Measurements from ENCODE around the gene IQCM.

The IQCM gene

DNA sequence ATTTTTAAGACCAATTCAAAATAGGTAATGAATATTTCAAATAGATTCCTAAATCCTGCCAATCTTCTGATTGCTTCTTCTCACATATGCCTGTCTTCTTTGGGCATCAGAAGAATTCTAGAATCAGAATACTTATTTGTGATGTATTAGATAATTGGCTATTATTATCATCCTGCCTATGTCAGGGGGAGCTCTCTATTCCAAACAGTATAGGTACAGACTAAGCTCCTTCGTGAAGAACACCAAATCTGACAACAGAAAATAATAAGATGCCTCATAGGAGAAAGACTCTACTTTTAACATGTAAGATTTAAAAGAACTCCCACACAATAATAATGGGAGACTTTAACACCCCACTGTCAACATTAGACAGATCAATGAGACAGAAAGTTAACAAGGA is at the start of gene IQCM:
Gene IQCM, minus strand, starts transcription at position 101 of the 400 bp plus-strand sequence. CDS start 73,152 bp downstream, outside the sequence.
- DNase-seq (ENCODE audit: low read depth): no peak

GRCh38 chr4:149857446-149857845 is 41.8 kb upstream of the IQCM start:
- DNase-seq (ENCODE audit: low read depth): no peak

DNA sequence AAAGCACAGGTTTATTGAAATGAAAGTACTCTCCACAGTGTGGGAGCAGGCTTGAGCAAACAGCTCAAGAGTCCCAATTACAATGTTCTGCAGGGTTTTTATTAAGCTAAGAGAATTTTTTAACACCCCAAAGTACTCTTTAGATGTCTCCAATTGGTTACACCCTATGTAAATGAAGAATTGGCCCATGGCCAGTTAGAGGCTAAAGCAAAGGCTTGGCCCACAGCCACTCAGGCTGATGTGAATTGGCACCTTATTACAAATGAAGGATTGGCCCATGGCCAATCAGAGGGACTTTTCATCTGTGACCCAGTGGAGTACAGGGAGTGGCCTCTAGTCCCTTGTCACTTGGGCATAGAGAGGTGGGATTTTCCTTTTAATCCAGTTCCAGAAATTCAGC is 30.1 kb upstream of the IQCM start:
- DNase-seq (ENCODE audit: low read depth): no peak

GRCh38 chr4:149841686-149842085 is 26.0 kb upstream of the IQCM start:
- no peak for DNase-seq (ENCODE audit: low read depth)

DNA sequence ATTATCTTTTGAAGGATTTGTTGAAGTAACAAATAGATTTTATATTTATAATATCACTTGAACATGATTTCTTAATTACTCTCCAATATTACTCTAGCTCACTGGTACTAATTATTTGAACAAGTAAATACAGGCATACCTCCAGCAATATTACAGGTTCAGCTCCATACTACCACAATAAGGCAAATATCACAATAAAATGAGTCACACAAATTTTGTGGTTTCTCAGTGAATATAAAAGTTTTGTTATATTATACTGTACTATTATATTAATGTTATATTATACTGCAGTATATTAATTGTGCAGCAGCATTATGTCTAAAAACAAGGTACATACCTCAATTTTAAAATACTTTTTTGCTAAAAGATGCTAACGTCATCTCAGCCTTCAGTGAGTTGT is 22.4 kb upstream of the IQCM start:
- no peak for DNase-seq (ENCODE audit: low read depth)

- DNase-seq (ENCODE audit: low read depth): peak; percentile 19
Observed at GRCh38 chr4:149836546-149836945, 20.9 kb upstream of the IQCM start.

DNA sequence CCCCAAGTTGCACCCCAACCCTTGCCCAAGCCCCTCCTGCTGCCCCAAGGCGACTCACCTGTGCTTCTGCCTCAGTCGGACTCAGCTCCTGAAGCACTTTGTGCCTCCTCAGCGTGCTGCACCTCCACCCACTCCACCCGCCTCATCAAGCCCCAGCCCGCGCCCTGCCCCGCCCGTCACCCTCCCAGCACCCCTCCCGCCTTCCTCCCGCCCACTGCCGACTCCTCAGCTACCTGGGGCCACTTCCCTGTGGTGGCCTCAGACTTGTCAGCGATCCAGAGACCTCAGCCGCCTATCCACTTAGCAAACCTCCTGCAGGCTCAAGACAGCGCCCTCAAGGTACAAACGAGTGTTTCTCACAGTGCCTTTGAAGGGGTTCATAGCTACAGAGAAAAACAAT is 19.6 kb upstream of the IQCM start:
- DNase-seq (ENCODE audit: low read depth): no peak

DNA sequence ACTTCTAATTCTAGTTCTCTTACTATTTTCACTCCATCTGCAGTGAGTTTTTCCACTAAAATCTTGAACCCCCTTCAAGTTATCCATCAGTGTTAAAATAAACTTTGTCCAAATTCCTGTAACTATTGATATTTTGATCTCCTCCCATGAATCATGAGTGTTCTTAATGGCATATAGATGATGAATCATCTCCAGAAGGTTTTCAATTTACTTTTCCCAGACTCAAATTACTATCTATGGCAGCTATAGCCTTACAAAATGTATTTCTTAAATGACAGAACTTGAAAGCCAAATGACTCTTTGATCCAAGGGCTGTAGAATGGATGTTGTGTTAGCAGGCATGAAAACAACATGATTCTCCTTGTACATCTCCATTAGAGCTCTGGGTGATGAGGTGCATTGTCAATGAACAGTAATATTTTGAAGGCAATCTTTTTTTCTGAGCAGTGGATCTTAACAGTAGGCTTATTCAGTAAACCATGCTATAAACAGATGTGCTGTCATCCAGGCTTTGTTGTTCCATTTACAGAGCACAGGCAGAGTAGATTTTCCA is 16.1 kb upstream of the IQCM start:
- DNase-seq (ENCODE audit: low read depth): peak; percentile 17

GRCh38 chr4:149830823-149831222 is 15.2 kb upstream of the IQCM start:
- DNase-seq (ENCODE audit: low read depth): peak; percentile 33

DNA sequence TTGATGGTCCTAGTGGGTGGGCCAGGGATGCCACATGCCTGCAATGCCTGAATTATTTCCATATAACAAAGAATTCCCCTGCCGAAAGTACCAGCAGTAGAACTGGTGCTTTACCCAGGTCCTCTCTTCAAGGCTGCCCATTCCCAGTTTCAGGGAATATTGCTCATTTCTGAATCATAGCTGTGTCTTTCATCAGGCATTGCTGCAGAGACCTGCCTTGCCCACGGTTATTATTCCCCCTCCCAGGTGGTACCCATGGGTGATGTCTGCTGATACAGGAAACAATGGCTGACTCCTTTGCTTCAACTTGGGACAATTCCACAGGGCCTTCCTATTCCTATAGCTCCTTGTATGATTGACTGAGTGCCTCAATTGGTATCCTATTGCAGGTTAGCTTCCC is 9.7 kb upstream of the IQCM start:
- peak; percentile 37 for DNase-seq (ENCODE audit: low read depth)

GRCh38 chr4:149823769-149824221 is 8.2 kb upstream of the IQCM start:
- peak; percentile 90 for DNase-seq (ENCODE audit: low read depth)

GRCh38 chr4:149801416-149801815 is 14.2 kb downstream of the IQCM start:
- no peak for DNase-seq (ENCODE audit: low read depth)

DNA sequence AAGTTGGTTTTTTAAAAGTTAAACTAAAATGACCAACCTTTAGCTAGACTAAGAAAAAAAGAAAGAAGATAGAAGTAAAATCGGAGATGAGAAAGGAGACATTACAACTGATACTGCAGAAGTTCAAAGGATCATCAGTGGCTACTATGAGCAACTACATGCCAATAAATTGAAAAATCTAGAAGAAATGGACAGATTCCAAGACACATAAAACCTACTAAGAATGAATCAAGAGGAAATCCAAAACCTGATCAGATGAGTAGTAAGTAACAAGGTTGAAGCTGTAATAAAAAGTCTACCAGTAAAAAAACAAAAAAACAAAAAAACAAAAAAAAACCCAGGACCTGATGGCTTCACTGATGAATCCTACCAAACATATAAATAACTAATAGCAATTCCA is 16.1 kb downstream of the IQCM start:
- peak; percentile 20 for DNase-seq (ENCODE audit: low read depth)

DNA sequence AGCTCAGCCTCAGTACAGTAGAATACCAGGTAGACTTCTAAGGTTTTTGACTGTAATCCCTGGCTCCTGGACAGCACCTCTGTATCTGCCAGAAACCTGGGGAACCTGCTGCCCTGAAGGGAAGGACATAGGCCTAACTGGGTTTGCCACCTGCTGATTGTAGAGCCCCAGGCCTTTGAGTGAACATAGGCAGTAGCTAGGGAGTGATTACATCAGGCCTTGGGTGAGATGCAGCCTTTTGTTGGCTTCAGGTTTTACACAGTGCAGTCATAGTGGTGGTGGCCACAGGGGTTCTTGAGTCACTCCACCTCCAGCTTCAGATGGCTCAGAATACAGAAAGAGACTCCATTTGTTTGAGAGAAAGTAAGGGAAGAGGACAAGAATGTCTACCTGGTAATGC is 19.3 kb downstream of the IQCM start:
- no peak for DNase-seq (ENCODE audit: low read depth)

DNA sequence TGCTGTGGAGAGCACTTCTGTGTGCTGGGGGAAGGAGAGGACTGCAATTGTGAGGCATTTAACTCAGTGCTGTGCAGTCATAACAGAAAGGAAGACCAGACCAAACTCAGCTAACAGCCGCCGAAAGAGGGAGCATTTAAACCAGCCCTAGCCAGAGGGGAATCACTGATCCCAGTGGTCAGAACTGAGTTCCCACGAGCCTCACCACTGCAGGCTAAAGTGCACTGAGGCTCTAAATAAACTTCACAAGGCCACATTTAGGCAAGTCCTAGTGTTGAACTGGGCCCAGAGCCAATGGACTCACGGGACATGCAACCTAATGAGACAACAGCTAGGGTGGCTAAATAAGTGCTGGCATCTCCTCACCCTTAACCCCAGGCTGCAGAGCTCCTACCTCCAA is 20.4 kb downstream of the IQCM start:
- no peak for DNase-seq (ENCODE audit: low read depth)

GRCh38 chr4:149794352-149794751 is 21.3 kb downstream of the IQCM start:
- peak; percentile 33 for DNase-seq (ENCODE audit: low read depth)

DNA sequence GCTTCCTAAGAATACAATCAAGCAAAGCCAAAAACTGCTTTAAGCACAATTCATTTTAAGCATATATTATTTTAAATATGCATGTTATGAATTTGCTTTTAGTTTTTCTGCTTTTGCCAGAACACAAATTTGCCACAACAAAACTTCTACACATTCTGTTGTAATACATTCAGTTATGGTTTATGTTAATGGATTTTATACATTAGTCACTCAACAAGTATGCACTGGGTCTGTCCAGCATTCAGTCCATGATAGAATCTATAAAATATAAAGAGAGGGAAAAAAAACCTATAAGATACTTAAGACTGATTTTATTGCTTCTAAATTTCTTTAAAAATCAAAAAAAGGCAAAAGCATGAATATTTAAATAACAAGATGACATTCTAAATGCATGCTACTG is 22.2 kb downstream of the IQCM start:
- DNase-seq (ENCODE audit: low read depth): peak; percentile 58

- DNase-seq (ENCODE audit: low read depth): no peak
Observed at GRCh38 chr4:149791851-149792250, 23.8 kb downstream of the IQCM start.

DNA sequence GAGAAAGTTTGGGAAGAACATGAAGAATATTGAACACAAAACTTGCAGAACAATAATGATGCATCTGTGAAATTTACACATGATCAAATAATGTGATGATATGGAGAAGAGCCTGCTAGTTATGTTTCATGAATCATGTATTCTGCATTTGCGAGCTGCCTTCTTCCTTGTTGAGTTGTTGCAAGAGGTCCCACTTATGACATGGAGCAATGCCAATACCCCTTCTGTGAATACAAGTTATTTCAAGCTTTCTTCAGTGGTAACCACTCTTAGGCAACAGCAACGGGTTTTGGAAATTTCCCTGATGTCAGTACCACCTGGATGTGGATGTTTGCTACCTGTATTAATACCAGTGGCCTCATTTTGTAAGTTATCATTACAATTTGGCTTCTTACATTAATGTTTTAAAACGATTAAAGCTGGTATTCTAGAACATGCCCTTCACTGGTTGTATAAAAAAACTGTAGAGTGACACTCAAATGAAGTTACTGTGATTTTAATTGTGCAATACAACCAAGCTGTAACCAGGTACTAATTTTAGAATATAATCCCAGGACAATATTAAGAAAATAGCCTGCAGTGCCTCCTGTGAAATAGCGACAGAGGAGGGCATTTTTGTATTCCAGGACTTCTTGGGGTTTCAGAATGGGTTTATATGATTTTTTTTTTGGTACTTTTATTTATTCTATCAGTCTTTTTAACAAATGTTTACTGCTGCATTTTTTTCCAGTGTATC is 25.3 kb downstream of the IQCM start:
- DNase-seq (ENCODE audit: low read depth): no peak

DNA sequence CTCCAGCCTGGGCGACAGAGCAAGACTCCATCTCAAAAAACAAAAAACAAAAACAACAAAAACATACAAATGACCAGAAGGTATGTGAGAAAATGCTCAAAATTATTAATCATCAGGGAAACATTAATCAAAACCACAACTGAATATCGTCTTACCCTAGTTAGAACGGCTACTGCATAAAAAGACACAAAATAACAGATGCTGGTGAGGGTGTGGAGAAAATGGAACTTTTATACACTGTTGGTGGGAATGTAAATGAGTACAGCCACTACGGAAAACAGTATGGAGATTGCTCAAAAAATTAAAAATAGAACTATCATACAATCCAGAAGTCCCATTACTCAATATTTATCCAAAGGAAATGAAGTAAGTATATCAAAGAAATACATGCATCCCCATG is 27.3 kb downstream of the IQCM start:
- DNase-seq (ENCODE audit: low read depth): no peak

- peak; percentile 50 for DNase-seq (ENCODE audit: low read depth)
Observed at GRCh38 chr4:149785696-149786431, 29.8 kb downstream of the IQCM start.

DNA sequence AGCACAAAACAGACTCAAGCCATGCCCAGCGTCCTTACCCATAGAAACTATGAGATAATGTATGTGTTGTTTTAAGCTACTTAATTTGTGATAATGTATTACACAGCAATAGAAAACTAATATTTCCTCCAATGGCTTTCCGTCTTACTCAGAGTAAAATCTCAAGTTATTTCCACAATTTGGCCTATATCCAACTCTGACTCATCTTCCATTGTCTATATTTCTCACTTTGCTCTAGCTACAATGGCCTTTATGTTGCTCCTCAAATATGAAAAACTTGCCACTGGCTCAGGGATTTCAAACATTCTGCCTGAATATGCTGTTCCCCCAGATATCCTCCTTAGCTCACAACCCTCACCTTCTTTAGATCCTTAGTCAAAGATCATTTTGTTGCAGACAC is 31.6 kb downstream of the IQCM start:
- DNase-seq (ENCODE audit: low read depth): peak; percentile 59

DNA sequence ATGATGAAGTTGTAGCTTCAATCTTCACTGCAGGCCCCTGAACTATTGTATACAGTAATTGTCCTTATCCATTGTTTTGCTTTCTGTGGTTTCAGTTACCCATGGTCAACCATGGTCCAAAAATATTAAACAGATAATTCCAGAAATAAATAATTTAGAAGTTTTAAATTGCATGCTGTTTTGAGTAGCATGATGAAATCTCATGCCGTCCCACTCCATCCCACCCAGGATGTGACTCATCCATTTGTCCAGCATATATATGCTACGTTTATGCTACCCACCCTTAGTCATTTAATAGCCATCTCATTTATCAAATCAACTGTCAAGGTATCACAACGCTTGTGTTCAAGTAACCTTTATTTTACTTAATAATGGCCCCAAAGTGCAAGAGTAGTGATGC is 34.5 kb downstream of the IQCM start:
- peak; percentile 92 for DNase-seq (ENCODE audit: low read depth)

Measured in ELR (cell line).